GM18867 (cell line): ENCODE results near the gene SWSAP1.
"Not testable (repeated sequence)": the region's sequence is repeated elsewhere in the genome, so short reads cannot be mapped to it uniquely, and the experiment has no call there.

Experiments used
- ATAC-seq: cut with Tn5 transposase; IDR thresholded peaks from one replicate; pipeline ENCODE4 v1.9.1; 2021; ENCODE audit warnings: mild to moderate bottlenecking, moderate library complexity; ENCODE audit not compliant: unreplicated experiment

The SWSAP1 gene

DNA sequence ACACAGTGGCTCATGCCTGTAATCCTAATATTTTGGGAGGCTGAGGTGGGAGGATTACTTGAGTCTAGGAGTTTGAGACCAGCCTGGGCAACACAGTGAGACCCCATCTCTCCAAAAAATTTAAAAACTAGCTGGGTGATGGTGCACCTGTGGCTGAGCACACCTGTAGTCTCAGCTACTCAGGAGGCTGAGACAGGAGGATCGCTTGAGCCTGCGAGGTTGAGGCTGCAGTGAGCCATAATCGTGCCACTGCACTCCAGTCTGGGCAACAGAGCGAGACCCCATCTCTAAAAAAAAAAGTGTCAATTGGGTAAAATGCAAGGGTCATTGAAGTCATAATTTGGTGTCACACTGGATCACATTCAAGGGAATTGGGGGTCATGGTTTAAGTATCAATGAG is 20.4 kb upstream of the SWSAP1 start:
- ATAC-seq: not testable (repeated sequence)

DNA sequence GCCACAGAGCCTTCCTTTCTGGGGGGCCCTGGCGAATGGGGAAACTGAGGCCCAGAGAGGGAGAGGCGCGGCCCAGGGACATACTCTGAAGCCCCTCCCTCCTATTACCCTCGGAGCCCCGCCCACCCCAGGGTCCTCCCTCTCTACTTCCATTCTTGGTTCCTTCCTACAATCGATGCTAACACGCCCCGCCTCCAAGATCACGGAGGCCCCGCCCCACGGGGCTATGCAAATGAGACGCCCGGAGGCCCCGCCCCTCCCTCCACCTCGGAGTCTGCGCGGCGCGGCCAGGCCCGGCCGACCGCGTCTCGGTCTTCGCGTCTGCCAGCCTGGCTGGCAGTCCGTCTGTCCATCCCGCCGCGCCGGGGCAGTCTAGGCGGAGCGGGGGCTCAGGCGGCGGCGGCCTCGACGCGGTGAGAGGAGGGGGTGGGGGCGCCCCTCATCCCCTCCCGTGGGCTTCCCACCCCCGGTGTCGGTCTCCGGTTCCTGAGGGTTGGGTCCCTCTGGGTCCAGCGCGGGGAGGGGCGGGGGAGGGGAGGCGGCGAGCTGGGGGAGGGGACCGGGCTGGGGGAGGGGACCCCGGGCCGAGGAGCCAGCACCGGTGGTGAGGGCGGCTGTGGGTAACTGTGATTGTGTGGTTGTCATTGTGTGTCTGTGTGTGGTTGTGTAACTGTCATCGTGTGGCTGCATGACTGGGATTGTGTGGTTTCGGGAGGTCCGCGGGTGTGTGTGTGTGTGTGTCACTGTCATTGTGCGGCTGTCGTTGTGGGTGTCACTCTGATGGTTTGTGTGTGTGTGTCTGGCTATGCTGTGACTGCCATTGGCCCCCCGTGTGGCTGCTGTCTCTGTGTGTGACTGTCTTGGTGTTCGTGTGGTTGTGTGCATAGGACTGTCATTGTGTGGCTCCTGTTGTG is 19.0 kb upstream of the SWSAP1 start, which contains the start of gene PLPPR2:
PLPPR2 (plus strand) TSS at position 273 of the 914 bp plus-strand sequence. CDS start 2,242 bp downstream, outside the sequence.
- peak; percentile 56 for ATAC-seq

DNA sequence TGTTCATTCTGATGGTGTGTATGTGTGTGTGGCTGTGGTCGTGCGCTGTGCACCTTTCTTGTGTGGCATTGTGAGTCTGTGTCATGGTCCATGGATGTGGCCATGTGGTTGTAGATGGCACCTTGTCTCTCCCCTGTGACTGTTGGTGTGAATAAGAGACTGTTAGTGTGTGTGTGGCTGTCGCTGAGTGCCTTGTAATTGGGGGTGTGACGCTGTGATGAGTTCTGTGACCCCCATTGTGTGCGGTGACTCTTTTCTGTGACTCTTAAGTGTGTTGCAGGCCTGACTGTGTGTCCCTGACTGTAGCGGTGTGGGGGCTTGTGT is 18.4 kb upstream of the SWSAP1 start:
- no peak for ATAC-seq

DNA sequence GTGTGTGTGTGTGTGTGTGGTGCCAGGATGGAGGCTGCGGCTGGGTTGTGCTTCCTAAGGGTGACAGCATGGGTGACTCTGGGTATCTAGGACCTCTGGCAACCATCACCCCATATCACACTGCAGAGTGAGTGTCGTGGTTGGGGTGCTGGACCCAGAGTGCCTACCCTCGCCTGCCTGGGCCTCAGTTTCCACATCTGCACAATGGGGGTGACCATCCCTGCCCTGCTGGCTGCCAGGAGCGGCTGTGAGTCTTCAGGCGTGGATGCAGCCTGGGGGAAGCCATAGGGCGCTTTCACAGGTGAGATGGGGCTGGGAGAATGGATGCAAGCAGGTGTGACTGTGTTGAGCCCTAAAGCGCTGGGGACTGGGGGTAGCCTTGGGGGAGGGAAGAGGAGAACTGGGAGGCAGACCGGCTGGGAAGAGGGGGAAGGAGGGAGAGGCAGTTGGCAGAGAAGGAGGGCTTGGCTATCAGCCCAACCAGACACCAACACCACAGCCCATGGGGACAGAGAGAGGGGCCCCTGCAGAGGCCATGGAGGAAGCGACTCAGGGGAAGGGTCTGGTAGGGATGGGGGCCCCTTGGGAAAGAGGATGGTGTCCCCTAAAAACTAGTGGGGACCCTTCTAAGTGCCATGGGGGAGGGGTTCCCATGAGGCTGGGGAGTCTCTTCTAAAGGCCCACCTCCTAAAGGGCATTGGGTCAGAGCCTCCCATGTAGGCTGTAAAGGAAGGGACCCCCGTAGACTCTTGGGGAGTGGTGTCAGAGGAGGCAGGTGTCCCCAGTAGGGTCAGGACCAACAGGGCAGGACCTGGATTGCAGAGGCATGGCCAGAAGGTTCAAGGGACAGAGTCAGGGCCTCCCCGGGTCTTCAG is 17.6 kb upstream of the SWSAP1 start:
- ATAC-seq: no peak

DNA sequence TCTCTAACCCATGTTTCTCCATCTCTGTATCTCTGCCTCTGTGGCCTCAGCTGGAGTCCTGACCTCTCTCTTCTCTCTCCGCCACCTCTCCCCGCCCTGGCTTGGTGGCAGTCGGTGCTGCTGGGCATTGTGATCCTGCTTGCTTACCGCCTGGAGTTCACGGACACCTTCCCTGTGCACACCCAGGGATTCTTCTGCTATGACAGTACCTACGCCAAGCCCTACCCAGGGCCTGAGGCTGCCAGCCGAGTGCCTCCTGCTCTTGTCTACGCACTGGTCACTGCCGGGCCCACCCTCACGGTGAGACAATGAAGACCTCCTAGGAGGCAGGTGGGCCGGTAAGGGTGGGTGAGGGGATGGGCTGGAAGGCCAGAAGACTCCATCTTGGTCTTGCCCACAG is 15.0 kb upstream of the SWSAP1 start:
- ATAC-seq: no peak

DNA sequence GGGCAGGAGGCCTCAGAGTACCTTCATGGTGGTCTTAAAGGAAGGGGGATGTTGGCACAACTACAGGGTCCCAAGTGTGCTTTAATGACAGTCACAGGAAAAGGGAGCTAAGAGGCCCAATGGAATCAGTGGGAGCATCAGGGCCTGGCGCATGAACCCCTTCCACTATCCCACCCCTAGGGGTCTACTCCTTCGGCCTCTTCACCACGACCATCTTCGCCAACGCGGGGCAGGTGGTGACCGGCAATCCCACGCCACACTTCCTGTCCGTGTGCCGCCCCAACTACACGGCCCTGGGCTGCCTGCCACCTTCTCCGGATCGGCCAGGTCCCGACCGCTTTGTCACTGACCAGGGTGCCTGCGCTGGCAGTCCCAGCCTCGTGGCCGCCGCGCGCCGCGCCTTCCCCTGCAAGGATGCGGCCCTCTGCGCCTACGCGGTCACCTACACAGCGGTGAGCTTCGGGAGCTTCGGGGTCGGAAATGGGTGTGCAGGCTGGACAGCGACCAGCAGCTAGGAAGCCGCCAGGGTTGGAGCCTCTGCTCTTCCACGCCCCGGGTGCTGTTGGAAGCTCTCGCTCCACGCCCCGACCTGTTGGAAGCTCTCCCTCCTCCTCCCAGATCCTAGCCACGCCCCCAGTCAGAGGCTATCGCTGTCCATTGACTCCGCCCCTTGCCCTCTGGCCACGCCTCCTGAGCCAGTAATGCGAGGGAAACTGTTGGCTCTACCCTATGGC is 13.3 kb upstream of the SWSAP1 start:
- ATAC-seq: no peak

DNA sequence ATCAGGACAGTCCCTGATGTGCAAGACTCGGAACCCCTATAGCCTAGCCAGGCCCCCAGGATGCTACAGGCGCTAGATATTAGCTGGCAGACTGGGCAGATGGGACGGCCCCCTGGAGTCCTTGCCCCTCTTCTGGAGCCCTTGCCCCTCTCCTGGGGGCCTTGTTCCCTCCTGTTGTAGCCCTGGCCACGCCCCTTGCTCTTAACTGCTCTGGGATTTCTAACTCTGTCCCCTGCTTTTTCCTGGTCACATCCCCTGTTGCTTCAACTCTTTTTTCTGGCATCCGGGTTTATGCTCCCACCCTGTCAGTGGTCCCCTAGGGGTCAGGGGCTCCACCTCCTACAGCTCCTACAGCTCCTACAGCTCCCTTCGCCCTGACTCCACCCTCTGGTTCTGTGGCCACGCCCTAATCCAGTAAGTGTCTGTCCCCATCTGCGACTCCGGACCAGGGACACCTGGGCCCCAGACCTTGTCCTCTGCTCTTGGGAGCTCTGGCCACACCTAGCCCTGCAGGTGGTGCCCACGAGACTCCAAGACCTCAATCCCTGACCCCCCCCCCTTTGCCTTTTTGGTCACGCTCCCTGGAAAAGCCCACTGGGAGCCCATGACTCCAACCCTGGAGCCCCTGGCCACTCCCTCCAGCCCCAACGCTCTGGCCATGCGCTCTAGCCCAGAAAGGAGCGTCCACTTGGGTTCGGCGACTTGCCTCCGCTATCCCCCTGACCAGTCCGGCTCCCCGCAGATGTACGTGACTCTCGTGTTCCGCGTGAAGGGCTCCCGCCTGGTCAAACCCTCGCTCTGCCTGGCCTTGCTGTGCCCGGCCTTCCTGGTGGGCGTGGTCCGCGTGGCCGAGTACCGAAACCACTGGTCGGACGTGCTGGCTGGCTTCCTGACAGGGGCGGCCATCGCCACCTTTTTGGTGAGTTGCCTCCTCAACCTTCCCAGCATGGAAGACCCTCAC is 12.4 kb upstream of the SWSAP1 start:
- ATAC-seq: no peak

DNA sequence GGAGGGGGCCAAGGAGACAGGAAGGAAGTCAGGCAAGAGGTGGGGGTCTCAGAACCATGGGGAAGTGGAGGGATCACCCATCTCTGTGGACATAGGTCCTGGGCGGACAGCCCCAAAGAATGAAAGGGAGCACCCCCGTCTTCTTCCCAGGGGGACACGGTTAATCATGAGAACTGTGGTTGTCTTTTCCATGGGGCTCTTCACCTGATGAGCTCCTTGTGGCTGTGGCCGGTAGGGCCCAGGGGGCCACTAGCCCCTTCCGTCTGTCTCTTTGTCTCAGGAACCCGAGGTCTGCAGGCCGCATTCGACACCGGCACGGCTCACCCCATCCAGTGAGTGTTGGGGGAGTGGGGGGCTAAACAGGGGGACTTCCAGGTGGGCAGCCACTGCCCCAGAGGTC is 10.6 kb upstream of the SWSAP1 start:
- ATAC-seq: no peak

DNA sequence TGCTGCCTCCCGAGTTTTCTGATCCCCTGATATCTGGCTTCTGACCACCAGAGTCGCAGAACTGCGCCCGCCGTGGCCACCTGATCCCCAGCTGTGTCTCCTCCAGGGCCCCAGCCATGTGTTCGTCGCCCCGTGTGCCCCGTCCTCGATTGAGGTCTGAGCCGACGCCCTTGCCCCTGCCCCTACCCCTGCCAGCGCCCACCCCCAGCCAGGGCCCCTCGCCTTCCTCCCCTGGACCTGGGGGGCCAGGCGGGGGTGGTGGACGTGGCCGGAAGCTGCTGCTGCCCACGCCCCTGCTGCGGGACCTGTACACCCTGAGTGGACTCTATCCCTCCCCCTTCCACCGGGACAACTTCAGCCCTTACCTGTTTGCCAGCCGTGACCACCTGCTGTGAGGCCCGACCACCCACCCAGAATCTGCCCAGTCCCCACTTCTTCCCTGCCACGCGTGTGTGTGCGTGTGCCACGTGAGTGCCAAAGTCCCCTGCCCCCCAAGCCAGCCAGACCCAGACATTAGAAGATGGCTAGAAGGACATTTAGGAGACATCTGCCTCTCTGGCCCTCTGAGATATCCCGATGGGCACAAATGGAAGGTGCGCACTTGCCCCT is 10.1 kb upstream of the SWSAP1 start:
- ATAC-seq: no peak

DNA sequence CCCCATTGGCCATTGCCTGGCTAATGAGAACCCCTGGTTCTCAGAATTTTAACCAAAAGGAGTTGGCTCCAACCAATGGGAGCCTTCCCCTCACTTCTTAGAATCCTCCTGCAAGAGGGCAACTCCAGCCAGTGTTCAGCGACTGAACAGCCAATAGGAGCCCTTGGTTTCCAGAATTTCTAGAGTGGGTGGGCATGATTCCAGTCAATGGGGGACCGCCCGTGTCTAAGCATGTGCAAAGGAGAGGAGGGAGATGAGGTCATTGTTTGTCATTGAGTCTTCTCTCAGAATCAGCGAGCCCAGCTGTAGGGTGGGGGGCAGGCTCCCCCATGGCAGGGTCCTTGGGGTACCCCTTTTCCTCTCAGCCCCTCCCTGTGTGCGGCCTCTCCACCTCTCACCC is 9.5 kb upstream of the SWSAP1 start:
- ATAC-seq: no peak

DNA sequence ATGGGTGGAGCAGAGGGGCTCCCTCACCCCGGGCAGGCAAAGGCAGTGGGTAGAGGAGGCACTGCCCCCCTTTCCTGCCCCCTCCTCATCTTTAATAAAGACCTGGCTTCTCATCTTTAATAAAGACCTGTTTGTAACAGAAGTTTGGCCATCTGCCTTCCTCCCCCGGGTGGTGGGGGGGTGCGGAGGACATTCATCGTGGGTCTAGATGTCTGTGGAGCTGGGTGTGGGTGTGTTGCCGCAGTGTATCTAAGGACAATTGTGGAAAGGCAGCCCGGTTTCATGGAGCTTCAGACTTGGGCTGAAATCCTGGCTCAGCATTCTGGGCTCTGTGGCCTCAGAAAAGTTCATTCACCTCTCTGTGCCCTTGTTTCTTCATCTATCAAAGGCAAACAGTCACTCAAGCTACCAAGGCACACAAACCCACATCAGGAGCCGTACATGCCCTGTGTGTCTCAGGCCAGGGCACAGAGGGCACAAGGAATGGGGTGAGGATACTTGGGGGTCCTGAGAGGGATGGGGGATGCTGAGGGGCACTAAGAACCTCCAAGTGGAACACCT is 8.8 kb upstream of the SWSAP1 start:
- no peak for ATAC-seq

DNA sequence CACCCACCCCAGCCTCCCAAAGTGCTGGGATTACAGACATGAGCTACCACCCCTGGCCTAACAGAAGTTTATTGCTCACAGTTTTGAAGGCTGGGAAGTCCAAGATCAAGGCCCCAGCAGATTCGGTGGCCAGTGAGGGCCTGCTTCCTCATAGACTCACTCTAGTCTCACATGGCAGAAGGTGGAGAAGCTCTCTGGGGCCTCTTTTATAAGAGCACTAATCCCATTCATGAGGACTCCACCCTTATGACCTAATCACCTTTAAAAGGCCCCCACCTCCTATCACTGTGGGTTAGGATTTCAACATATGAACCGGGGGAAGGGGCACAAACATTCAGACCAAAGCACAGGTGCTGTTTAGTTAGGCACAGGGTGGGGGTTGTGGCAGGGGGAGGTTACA is 6.9 kb upstream of the SWSAP1 start:
- no peak for ATAC-seq

DNA sequence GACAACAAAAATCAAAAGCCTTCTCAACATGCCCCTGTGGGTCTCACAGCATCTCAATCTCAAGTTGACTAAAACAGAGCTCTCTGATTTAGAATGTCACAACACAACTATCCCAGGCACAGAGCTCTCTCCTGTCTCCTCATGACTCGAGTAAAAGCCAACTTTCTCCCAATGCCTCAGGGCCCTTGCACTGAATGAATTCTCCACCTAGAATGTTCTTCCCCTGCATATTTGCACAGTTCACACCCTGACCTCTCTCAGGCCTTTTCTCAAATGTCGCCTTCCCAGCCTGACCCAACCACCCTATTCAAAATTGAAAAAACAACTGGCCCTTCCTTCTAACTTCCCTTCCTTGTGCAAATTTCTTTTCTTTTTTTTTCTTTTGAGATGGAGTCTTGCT is 3.7 kb upstream of the SWSAP1 start:
- ATAC-seq: no peak

DNA sequence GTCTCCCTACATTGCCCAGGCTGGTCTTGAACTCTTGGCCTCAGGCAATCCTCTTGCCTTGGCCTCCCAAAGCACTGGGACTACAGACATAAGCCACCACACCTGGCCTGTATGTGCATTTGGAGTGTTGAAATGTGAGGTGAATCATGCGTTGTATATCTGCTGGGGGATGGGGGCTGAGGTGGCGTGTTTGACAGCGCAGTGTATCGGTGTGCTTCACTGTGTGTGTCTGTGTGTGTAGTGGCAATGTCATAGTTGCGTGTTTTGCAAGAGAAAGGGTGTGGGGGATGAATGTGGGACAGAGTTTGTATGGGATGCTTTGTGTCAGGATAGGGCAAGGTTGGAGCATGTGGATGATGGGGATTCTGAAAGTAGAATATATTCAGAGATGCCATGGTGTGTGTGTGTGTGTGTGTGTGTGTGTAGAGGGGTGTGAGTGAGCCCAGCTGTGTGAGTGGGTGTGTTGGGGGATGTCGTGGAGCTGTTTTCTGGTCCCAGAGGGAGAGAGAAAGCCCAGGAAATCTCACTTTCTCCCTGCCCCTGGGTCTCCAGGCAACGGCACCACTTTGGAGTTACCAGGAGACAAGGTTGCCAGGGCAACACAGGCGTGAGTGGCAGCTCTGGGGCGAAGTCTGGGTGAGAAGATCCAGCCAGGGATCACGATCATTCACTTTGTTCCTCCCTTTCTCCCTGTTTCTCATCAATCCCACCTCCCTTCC is 1.1 kb upstream of the SWSAP1 start:
- no peak for ATAC-seq

DNA sequence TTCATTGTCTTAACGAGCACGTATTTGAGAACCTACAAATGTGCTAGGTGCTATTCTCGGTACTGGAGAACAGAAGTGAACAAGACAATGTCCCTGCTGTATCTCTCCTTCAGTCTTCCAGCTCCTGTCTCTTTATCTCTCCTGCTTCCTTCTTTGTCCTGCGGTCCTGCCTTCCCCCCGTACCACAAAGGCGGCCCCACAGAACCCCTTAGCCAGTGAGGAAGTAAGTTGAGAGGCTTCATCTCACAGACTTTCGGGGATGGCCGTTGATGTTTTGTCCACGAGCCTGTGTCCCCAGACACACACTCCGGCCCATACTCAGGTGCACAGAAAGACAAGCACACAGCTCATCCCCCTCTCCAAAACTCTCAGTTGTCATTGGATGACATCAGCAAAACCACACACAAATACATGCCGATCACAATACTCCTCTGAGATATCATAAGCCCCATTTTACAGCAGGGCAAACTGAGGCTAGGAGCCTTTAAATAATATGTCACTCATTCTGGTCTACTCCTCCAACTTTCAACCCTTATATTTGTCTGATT is 507 bp upstream of the SWSAP1 start:
- ATAC-seq: no peak

DNA sequence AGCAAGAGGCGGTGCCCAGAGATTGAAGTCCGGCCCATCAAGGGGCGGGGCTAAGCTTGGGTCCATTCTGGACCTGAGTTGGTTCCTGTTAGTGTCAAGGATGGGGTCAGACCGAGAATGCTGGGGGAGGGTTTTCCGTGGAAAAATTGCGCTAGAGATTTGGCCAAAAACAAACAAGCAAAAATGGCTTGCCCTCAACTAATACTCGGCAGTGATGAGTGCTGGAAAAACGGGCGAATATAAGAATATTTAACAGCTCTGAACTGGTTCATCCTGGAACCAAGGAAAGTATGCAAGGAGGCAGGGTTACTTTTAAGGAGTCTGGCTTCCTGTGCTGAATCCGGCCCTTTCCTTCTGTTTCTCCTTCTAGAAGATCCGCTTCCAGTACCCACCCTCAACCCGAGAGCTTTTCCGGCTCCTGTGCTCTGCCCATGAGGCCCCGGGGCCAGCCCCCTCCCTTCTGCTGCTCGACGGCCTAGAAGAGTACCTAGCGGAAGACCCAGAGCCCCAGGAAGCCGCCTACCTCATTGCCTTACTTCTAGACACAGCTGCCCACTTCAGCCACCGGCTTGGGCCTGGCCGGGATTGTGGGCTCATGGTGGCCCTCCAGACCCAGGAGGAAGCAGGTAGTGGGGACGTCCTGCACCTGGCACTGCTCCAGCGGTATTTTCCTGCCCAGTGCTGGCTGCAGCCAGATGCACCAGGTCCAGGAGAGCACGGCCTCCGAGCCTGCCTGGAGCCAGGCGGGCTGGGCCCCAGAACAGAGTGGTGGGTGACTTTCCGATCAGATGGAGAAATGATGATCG is 880 bp downstream of the SWSAP1 start:
- no peak for ATAC-seq

DNA sequence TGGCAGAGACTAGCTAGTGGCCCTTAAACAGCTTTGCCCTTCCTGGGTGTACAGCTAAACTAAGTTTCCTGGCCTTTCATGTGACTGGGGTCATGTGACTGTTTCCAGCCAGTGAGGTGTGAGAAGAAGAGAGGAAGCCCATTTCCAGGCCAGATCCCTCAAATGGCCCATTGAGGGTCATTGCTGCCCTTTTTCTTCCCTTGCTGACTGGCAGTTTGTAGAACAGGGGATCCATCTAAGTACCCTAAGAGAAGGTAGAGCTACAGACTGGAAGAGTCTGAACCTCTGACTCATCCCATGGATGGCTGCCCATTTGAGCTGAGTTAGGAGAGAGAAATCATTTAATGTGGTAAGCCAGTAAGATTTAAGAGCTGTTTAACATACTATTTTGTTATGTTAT is 2.8 kb downstream of the SWSAP1 start:
- no peak for ATAC-seq

DNA sequence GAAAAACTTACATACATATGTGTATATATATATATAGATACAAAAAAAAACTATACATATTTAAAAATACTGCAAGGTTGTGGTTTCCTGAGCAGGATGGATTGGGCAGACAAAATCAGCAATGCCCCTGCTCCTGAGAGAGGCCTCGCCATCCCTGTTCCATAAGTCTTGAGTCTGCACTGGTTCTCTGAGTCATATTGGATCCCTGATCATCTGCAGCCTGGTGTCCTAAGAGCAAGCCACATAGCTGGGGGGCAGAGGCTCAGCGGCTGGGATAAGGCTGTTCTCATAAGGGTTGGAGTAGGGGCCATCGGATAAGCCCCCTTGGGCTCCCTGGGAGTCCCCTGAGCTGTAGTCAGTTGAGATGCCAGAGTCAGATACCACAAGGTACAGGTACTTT is 3.3 kb downstream of the SWSAP1 start:
- no peak for ATAC-seq
